GM21786 (cell line): Measurements from ENCODE around the gene MUC22.
"Not testable (repeated sequence)": the region's sequence is repeated elsewhere in the genome, so short reads cannot be mapped to it uniquely, and the experiment has no call there.

ENCODE experiments used
- ATAC-seq: cut with Tn5 transposase; IDR thresholded peaks from one replicate; pipeline ENCODE4 v1.9.1; 2021; ENCODE audit not compliant: unreplicated experiment

Gene MUC22

GRCh38 chr6:31037169-31037568 is 26.9 kb downstream of the MUC22 start:
- no peak for ATAC-seq

GRCh38 chr6:31037682-31038081 is 27.4 kb downstream of the MUC22 start:
- no peak for ATAC-seq

- no peak for ATAC-seq
These were observed 28.3 kb downstream of the MUC22 start for GRCh38 chr6:31038559-31038958.

GRCh38 chr6:31040801-31041200 is 30.5 kb downstream of the MUC22 start:
- no peak for ATAC-seq

- no peak for ATAC-seq
These were observed 31.2 kb downstream of the MUC22 start for GRCh38 chr6:31041372-31041974.

- ATAC-seq, result no peak
These were observed 32.5 kb downstream of the MUC22 start for GRCh38 chr6:31042806-31043205.

GRCh38 chr6:31048099-31048498 is 37.8 kb downstream of the MUC22 start:
- no peak for ATAC-seq

- no peak for ATAC-seq
These were observed 39.2 kb downstream of the MUC22 start for GRCh38 chr6:31049518-31049917.

- not testable (repeated sequence) for ATAC-seq
These were observed 42.9 kb downstream of the MUC22 start for GRCh38 chr6:31053187-31053586.

- ATAC-seq, result no peak
These were observed 43.6 kb downstream of the MUC22 start for GRCh38 chr6:31053873-31054272.

- no peak for ATAC-seq
These were observed 45.2 kb downstream of the MUC22 start for GRCh38 chr6:31055441-31055840.

- no peak for ATAC-seq
These were observed 47.2 kb downstream of the MUC22 start for GRCh38 chr6:31057426-31058003.

GRCh38 chr6:31058128-31058894 is 48.0 kb downstream of the MUC22 start:
- no peak for ATAC-seq

GRCh38 chr6:31060145-31060544 is 49.9 kb downstream of the MUC22 start:
- no peak for ATAC-seq

- no peak for ATAC-seq
These were observed 53.7 kb downstream of the MUC22 start for GRCh38 chr6:31063906-31064435.

- no peak for ATAC-seq
These were observed 55.3 kb downstream of the MUC22 start for GRCh38 chr6:31065556-31065955.

- not testable (repeated sequence) for ATAC-seq
These were observed 56.8 kb downstream of the MUC22 start for GRCh38 chr6:31067028-31067427.

GRCh38 chr6:31067891-31068668 is 57.8 kb downstream of the MUC22 start:
- not testable (repeated sequence) for ATAC-seq

GRCh38 chr6:31068669-31069340 is 58.5 kb downstream of the MUC22 start:
- ATAC-seq, result no peak

- ATAC-seq, result no peak
These were observed 60.5 kb downstream of the MUC22 start for GRCh38 chr6:31070711-31071197.

GRCh38 chr6:31074401-31074800 is 64.1 kb downstream of the MUC22 start:
- ATAC-seq, result no peak
